ENCODE results near the gene YTHDF1. TPM values are rescaled to one million over a fixed set of nuclear protein-coding genes. Genes with fewer than 3 reads are reported as not detected.
"Not testable (repeated sequence)": the region's sequence is repeated elsewhere in the genome, so short reads cannot be mapped to it uniquely, and the experiment has no call there.

Gene YTHDF1
- total and polyA plus RNA-seq, 2 donors: 18.6 to 38.2 TPM

- peaks cover 2 to 23% of the 10 kb centered on the region in 2 donors for H3K27me3 ChIP-seq (ENCODE audit: control insufficient read depth in 2 of 2, insufficient read depth in 1 of 2, low read length in 1 of 2)
- H3K4me3 ChIP-seq (ENCODE audit: low read length in 2 of 2): no peak overlapping the region
- H3K4me1 ChIP-seq (ENCODE audit: control insufficient read depth in 2 of 2, insufficient read depth in 2 of 2, low read length in 2 of 2): no peaks in the 10 kb centered on the region
- no peak overlapping the region for H3K27ac ChIP-seq (ENCODE audit: low read depth in 1 of 2, low read length in 1 of 2)
- no peaks in the 10 kb centered on the region for H3K36me3 ChIP-seq (ENCODE audit: control insufficient read depth in 2 of 2, insufficient read depth in 2 of 2, low read length in 1 of 2)
- no peaks in the 10 kb centered on the region for H3K9me3 ChIP-seq (ENCODE audit: control insufficient read depth in 2 of 2, insufficient read depth in 1 of 2, low read length in 1 of 2)
- no peak for DNase-seq (ENCODE audit: low read depth in 6 of 9, low spot score in 9 of 9)
- WGBS: 91% methylated on average over 11 of the region's 11 CpGs
Measured at GRCh38 chr20:63161176-63161651, 54.7 kb downstream of the YTHDF1 start.

- no peak for DNase-seq (ENCODE audit: low read depth in 6 of 9, low spot score in 9 of 9)
- Histone ChIP-seq H3K4me3 (ENCODE audit: low read length in 2 of 2) (no peak overlapping the region), H3K9me3 (ENCODE audit: control insufficient read depth in 2 of 2, insufficient read depth in 1 of 2, low read length in 1 of 2) (no peaks in the 10 kb centered on the region), H3K4me1 (ENCODE audit: control insufficient read depth in 2 of 2, insufficient read depth in 2 of 2, low read length in 2 of 2) (no peaks in the 10 kb centered on the region), H3K36me3 (ENCODE audit: control insufficient read depth in 2 of 2, insufficient read depth in 2 of 2, low read length in 1 of 2) (no peaks in the 10 kb centered on the region), H3K27me3 (ENCODE audit: control insufficient read depth in 2 of 2, insufficient read depth in 1 of 2, low read length in 1 of 2) (peaks cover 2 to 28% of the 10 kb centered on the region in 2 donors), H3K27ac (ENCODE audit: low read depth in 1 of 2, low read length in 1 of 2) (no peak overlapping the region)
- WGBS: 81% methylated on average over 10 of the region's 10 CpGs
Measured at GRCh38 chr20:63160641-63161175, 55.2 kb downstream of the YTHDF1 start.

GRCh38 chr20:63159826-63160640, 55.9 kb downstream of the YTHDF1 start:
- no peaks in the 10 kb centered on the region for H3K36me3 ChIP-seq (ENCODE audit: control insufficient read depth in 2 of 2, insufficient read depth in 2 of 2, low read length in 1 of 2)
- no peaks in the 10 kb centered on the region for H3K4me1 ChIP-seq (ENCODE audit: control insufficient read depth in 2 of 2, insufficient read depth in 2 of 2, low read length in 2 of 2)
- WGBS: 88% methylated on average over 10 of the region's 10 CpGs
- DNase-seq (ENCODE audit: low read depth in 6 of 9, low spot score in 9 of 9): no peak
- H3K27ac ChIP-seq (ENCODE audit: low read depth in 1 of 2, low read length in 1 of 2): no peak overlapping the region
- peaks cover 2 to 34% of the 10 kb centered on the region in 2 donors for H3K27me3 ChIP-seq (ENCODE audit: control insufficient read depth in 2 of 2, insufficient read depth in 1 of 2, low read length in 1 of 2)
- H3K9me3 ChIP-seq (ENCODE audit: control insufficient read depth in 2 of 2, insufficient read depth in 1 of 2, low read length in 1 of 2): no peaks in the 10 kb centered on the region
- H3K4me3 ChIP-seq (ENCODE audit: low read length in 2 of 2): no peak overlapping the region

- 86% methylated on average over 20 of the region's 20 CpGs for WGBS
- H3K27ac ChIP-seq (ENCODE audit: low read depth in 1 of 2, low read length in 1 of 2); H3K4me1 ChIP-seq (ENCODE audit: control insufficient read depth in 2 of 2, insufficient read depth in 2 of 2, low read length in 2 of 2); H3K9me3 ChIP-seq (ENCODE audit: control insufficient read depth in 2 of 2, insufficient read depth in 1 of 2, low read length in 1 of 2); H3K36me3 ChIP-seq (ENCODE audit: control insufficient read depth in 2 of 2, insufficient read depth in 2 of 2, low read length in 1 of 2); DNase-seq (ENCODE audit: low read depth in 6 of 9, low spot score in 9 of 9); H3K4me3 ChIP-seq (ENCODE audit: low read length in 2 of 2): not testable (repeated sequence)
- H3K27me3 ChIP-seq (ENCODE audit: control insufficient read depth in 2 of 2, insufficient read depth in 1 of 2, low read length in 1 of 2): peaks cover 2 to 35% of the 10 kb centered on the region in 2 donors
Measured at GRCh38 chr20:63159251-63159650, 56.7 kb downstream of the YTHDF1 start.

- WGBS: 88% methylated on average over 14 of the region's 14 CpGs
- Histone ChIP-seq H3K27ac (ENCODE audit: low read depth in 1 of 2, low read length in 1 of 2) (no peak overlapping the region), H3K4me1 (ENCODE audit: control insufficient read depth in 2 of 2, insufficient read depth in 2 of 2, low read length in 2 of 2) (no peaks in the 10 kb centered on the region), H3K27me3 (ENCODE audit: control insufficient read depth in 2 of 2, insufficient read depth in 1 of 2, low read length in 1 of 2) (peaks cover 2 to 35% of the 10 kb centered on the region in 2 donors), H3K9me3 (ENCODE audit: control insufficient read depth in 2 of 2, insufficient read depth in 1 of 2, low read length in 1 of 2) (no peaks in the 10 kb centered on the region), H3K36me3 (ENCODE audit: control insufficient read depth in 2 of 2, insufficient read depth in 2 of 2, low read length in 1 of 2) (no peaks in the 10 kb centered on the region), H3K4me3 (ENCODE audit: low read length in 2 of 2) (no peak overlapping the region)
- DNase-seq (ENCODE audit: low read depth in 6 of 9, low spot score in 9 of 9): no peak
Measured at GRCh38 chr20:63158845-63159244, 57.1 kb downstream of the YTHDF1 start.

GRCh38 chr20:63158352-63158751, 57.6 kb downstream of the YTHDF1 start:
- H3K4me3 ChIP-seq (ENCODE audit: low read length in 2 of 2): no peak overlapping the region
- H3K36me3 ChIP-seq (ENCODE audit: control insufficient read depth in 2 of 2, insufficient read depth in 2 of 2, low read length in 1 of 2): no peaks in the 10 kb centered on the region
- DNase-seq (ENCODE audit: low read depth in 6 of 9, low spot score in 9 of 9): no peak
- peaks cover 2 to 35% of the 10 kb centered on the region in 2 donors for H3K27me3 ChIP-seq (ENCODE audit: control insufficient read depth in 2 of 2, insufficient read depth in 1 of 2, low read length in 1 of 2)
- H3K27ac ChIP-seq (ENCODE audit: low read depth in 1 of 2, low read length in 1 of 2): no peak overlapping the region
- no peaks in the 10 kb centered on the region for H3K4me1 ChIP-seq (ENCODE audit: control insufficient read depth in 2 of 2, insufficient read depth in 2 of 2, low read length in 2 of 2)
- WGBS: 91% methylated on average over 2 of the region's 2 CpGs
- no peaks in the 10 kb centered on the region for H3K9me3 ChIP-seq (ENCODE audit: control insufficient read depth in 2 of 2, insufficient read depth in 1 of 2, low read length in 1 of 2)

GRCh38 chr20:63157431-63157830, 58.5 kb downstream of the YTHDF1 start:
- 88% methylated on average over 13 of the region's 13 CpGs for WGBS
- H3K4me3 ChIP-seq (ENCODE audit: low read length in 2 of 2); H3K36me3 ChIP-seq (ENCODE audit: control insufficient read depth in 2 of 2, insufficient read depth in 2 of 2, low read length in 1 of 2); H3K4me1 ChIP-seq (ENCODE audit: control insufficient read depth in 2 of 2, insufficient read depth in 2 of 2, low read length in 2 of 2); H3K27ac ChIP-seq (ENCODE audit: low read depth in 1 of 2, low read length in 1 of 2); H3K9me3 ChIP-seq (ENCODE audit: control insufficient read depth in 2 of 2, insufficient read depth in 1 of 2, low read length in 1 of 2); DNase-seq (ENCODE audit: low read depth in 6 of 9, low spot score in 9 of 9): not testable (repeated sequence)
- H3K27me3 ChIP-seq (ENCODE audit: control insufficient read depth in 2 of 2, insufficient read depth in 1 of 2, low read length in 1 of 2): peaks cover 2 to 39% of the 10 kb centered on the region in 2 donors

GRCh38 chr20:63156221-63156671, 59.7 kb downstream of the YTHDF1 start:
- no peak for DNase-seq (ENCODE audit: low read depth in 6 of 9, low spot score in 9 of 9)
- H3K36me3 ChIP-seq (ENCODE audit: control insufficient read depth in 2 of 2, insufficient read depth in 2 of 2, low read length in 1 of 2): no peaks in the 10 kb centered on the region
- no peak overlapping the region for H3K27ac ChIP-seq (ENCODE audit: low read depth in 1 of 2, low read length in 1 of 2)
- WGBS: 89% methylated on average over 12 of the region's 12 CpGs
- H3K4me1 ChIP-seq (ENCODE audit: control insufficient read depth in 2 of 2, insufficient read depth in 2 of 2, low read length in 2 of 2): no peaks in the 10 kb centered on the region
- H3K4me3 ChIP-seq (ENCODE audit: low read length in 2 of 2): no peak overlapping the region
- H3K9me3 ChIP-seq (ENCODE audit: control insufficient read depth in 2 of 2, insufficient read depth in 1 of 2, low read length in 1 of 2): no peaks in the 10 kb centered on the region
- H3K27me3 ChIP-seq (ENCODE audit: control insufficient read depth in 2 of 2, insufficient read depth in 1 of 2, low read length in 1 of 2): peaks cover 2 to 45% of the 10 kb centered on the region in 2 donors

Measured in thymus (tissue), 11 donors.